ENCODE results near the gene ZNF678.
"Not testable (repeated sequence)": the region's sequence is repeated elsewhere in the genome, so short reads cannot be mapped to it uniquely, and the experiment has no call there.

GRCh38 chr1:227589777-227590176 lies 26.4 kb downstream of the ZNF678 start:
- TF ChIP-seq CTCF, POLR2A (IDR thresholded peaks at IDR 0.05): not testable (repeated sequence)

All from body of pancreas (tissue), 4 donors.